CD14-positive monocyte (primary cell): ENCODE measurements around the gene CREB3L1. TPM values are rescaled to one million over a fixed set of nuclear protein-coding genes. Genes with fewer than 3 reads are reported as not detected.

Source experiments
- DNase-seq, 3 donors: peaks; one replicate each; pipeline ENCODE4 v3.0.0-alpha.2; 2011 to 2022
- H2AFZ ChIP-seq: 2 replicates; pipeline ENCODE4 v1.6.0; 2012; ENCODE audit warnings: mild to moderate bottlenecking, low read depth, low read length, inconsistent platforms; ENCODE audit not compliant: insufficient read depth, poor library complexity, severe bottlenecking
- H3K27ac ChIP-seq, 2 donors: 1 replicate in 1 of 2; 2 replicates in 1 of 2; pipeline ENCODE4 v1.5.1; 2012 to 2013; ENCODE audit warnings: low read length in 2 of 2, control low read depth in 1 of 2, inconsistent platforms in 1 of 2, low read depth in 1 of 2, mild to moderate bottlenecking in 1 of 2
- H3K27me3 ChIP-seq, 2 donors: one replicate each; pipeline versions ENCODE4 v1.6.0 to v1.6.1; 2011 to 2013; ENCODE audit warnings: low read length in 2 of 2; ENCODE audit not compliant: control insufficient read depth in 2 of 2, insufficient read depth in 2 of 2
- H3K36me3 ChIP-seq, 2 donors: replicated peaks in 1 of 2; 1 replicate in 1 of 2; 2 replicates in 1 of 2; pipeline versions ENCODE4 v1.5.1 to v1.6.1; 2012 to 2013; ENCODE audit warnings: low read length in 2 of 2, control low read depth in 1 of 2, inconsistent platforms in 1 of 2, mild to moderate bottlenecking in 1 of 2; ENCODE audit not compliant: insufficient read depth in 2 of 2, control insufficient read depth in 1 of 2
- H3K4me1 ChIP-seq, 2 donors: 1 replicate in 1 of 2; 2 replicates in 1 of 2; pipeline versions ENCODE4 v1.5.1 to v1.6.1; 2012 to 2013; ENCODE audit warnings: low read length in 2 of 2, control low read depth in 1 of 2, inconsistent platforms in 1 of 2, mild to moderate bottlenecking in 1 of 2, moderate library complexity in 1 of 2; ENCODE audit not compliant: insufficient read depth in 2 of 2, control insufficient read depth in 1 of 2
- H3K4me2 ChIP-seq: replicated peaks from 2 replicates; pipeline ENCODE3; 2012; ENCODE audit warnings: low read length, moderate library complexity, mild to moderate bottlenecking; ENCODE audit not compliant: poor library complexity, severe bottlenecking; ENCODE audit errors: extremely low read depth
- H3K4me3 ChIP-seq, 3 experiments: fragments of 200-600 bp in 1 of 3; sonication (generic) in 1 of 3; replicated peaks in 1 of 3; 1 replicate in 2 of 3; 2 replicates in 1 of 3; pipeline ENCODE4 v1.5.1; 2011 to 2013; ENCODE audit warnings: low read length in 3 of 3, mild to moderate bottlenecking in 3 of 3, control low read depth in 2 of 3, low read depth in 2 of 3, inconsistent platforms in 1 of 3, moderate library complexity in 1 of 3
- H3K79me2 ChIP-seq: 2 replicates; pipeline ENCODE4 v1.6.0; 2012; ENCODE audit warnings: mild to moderate bottlenecking, control low read depth, inconsistent platforms, low read length, moderate library complexity; ENCODE audit not compliant: insufficient read depth
- H3K9ac ChIP-seq: 2 replicates; pipeline ENCODE4 v1.6.0; 2017; ENCODE audit warnings: low read length, mild to moderate bottlenecking; ENCODE audit not compliant: insufficient read depth, poor library complexity, severe bottlenecking
- H3K9me3 ChIP-seq, 2 donors: replicated peaks in 1 of 2; 1 replicate in 1 of 2; 2 replicates in 1 of 2; pipeline versions ENCODE4 v1.5.1 to v1.6.1; 2012 to 2013; ENCODE audit warnings: low read length in 2 of 2, control low read depth in 1 of 2; ENCODE audit not compliant: control insufficient read depth in 1 of 2, insufficient read depth in 1 of 2
- H4K20me1 ChIP-seq: 2 replicates; pipeline ENCODE4 v1.6.0; 2012; ENCODE audit warnings: mild to moderate bottlenecking, low read length, control low read depth, moderate library complexity; ENCODE audit not compliant: insufficient read depth
- H3K27ac Mint-ChIP-seq, 7 donors: one replicate each; pipeline ENCODE4 v1.8.0; 2020; ENCODE audit warnings: mild to moderate bottlenecking in 7 of 7, mixed read lengths in 7 of 7, moderate library complexity in 6 of 7, inconsistent platforms in 2 of 7
- H3K27me3 Mint-ChIP-seq, 3 donors: one replicate each; pipeline ENCODE4 v1.8.0; 2021 to 2022; ENCODE audit warnings: low read depth in 3 of 3, mild to moderate bottlenecking in 3 of 3, mixed read lengths in 3 of 3, moderate library complexity in 3 of 3, inconsistent platforms in 1 of 3
- H3K36me3 Mint-ChIP-seq, 2 donors: one replicate each; pipeline ENCODE4 v1.8.0; 2020; ENCODE audit warnings: mixed read lengths in 2 of 2, inconsistent platforms in 1 of 2, mild to moderate bottlenecking in 1 of 2
- H3K4me1 Mint-ChIP-seq: one replicate; pipeline ENCODE4 v1.8.0; 2020; ENCODE audit warnings: mild to moderate bottlenecking, mixed read lengths
- H3K4me3 Mint-ChIP-seq, 2 donors: one replicate each; pipeline ENCODE4 v1.8.0; 2020; ENCODE audit warnings: mild to moderate bottlenecking in 2 of 2, mixed read lengths in 2 of 2, moderate library complexity in 1 of 2
- H3K9me3 Mint-ChIP-seq, 7 donors: one replicate each; pipeline ENCODE4 v1.8.0; 2020 to 2022; ENCODE audit warnings: mixed read lengths in 7 of 7, mild to moderate bottlenecking in 6 of 7, moderate library complexity in 6 of 7, inconsistent platforms in 2 of 7
- CTCF ChIP-seq: fragments of 200-600 bp; IDR thresholded peaks from one replicate; pipeline ENCODE4 v1.8.0; 2022; ENCODE audit warnings: antibody characterized with exemption, mild to moderate bottlenecking
- WGBS: methylation state at CpG from one replicate; pipeline ENCODE4 v1.1.5; 2013; ENCODE audit warnings: missing lambda C conversion rate; ENCODE audit not compliant: insufficient coverage; 5-methylcytosine and 5-hydroxymethylcytosine counted together
- intact Hi-C, 2 donors: fragments of 100-400 bp; cut with micrococcal nuclease; formaldehyde crosslinking; loops; one replicate each; pipeline versions ENCODE4 v1.15.0 to v1.15.1; 2023
- polyA plus RNA-seq, 3 donors: library from polyadenylated mRNA; depleted of rRNA in 1 of 3; unstranded in 2 of 3; stranded (reverse) in 1 of 3; fragments of 300-500 nt in 2 of 3; fragments of >200 nt in 1 of 3; fragmentation: Illumina TruSeq in 2 of 3; gene quantifications; 1 replicate in 2 of 3; 2 replicates in 1 of 3; pipeline ENCODE4 v1.2.3, GENCODE V29; 2012 to 2021

Gene CREB3L1
- polyA plus RNA-seq, 3 donors, result not detected

DNA sequence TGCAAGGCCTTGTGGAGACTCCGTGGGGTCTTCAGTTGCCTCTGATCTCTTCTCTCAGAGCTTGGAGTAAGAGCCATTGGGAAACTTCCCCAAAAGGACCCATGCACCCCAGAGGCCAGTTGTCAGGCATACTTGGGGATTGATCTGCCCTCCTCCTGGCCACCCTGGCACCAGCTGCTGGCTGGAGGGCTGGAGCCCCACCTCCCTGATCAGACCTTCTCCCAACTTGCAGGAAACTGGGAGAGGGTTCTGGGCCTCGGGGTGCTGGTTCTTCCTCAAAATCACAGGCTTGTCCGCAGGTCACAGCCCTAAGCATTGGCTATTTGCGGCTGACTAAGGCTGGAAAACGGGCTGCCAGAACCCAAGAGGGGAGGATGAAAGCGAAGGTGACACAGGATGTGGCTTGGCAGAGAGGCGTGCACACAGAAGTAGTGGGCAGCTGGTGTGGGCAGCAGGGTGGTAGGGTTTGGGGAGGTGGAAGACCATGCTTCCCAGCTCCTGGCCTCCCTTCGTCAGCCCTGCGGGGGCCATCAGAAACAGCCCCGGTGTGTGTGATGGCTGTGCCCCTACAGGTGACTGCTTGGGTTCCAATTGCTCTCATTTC, 68.5 kb downstream of the CREB3L1 start:
- H3K4me3 Mint-ChIP-seq, result peak overlapping the region; percentile 96 to 100
- peak overlapping the region; percentile 88 to 98 (median 92) for H3K4me3 ChIP-seq
- H3K27ac ChIP-seq, result peak overlapping the region; percentile 86 to 93
- intact Hi-C loops, result loop anchor here in 1 of 2 donors (10.0 kb wide), 1 partner anchor 221 kb away; the partner anchor contains the start of gene PHF21A
- H3K9me3 Mint-ChIP-seq, result peaks cover 0 to 4% (median 0%) of the 10 kb centered on the region in 7 donors
- peak in 2 of 3 donors; percentile 62 to 67 for DNase-seq
- peaks cover 0 to 3% (median 3%) of the 10 kb centered on the region in 3 donors for H3K27me3 Mint-ChIP-seq
- peaks cover 7 to 34% of the 10 kb centered on the region in 2 donors for H3K36me3 Mint-ChIP-seq
- WGBS, result 0% methylated on average over 5 of the region's 10 CpGs
- H2AFZ ChIP-seq, result peak overlapping the region; percentile 72
- H3K9ac ChIP-seq, result peak overlapping the region; percentile 86
- no peaks in the 10 kb centered on the region for H3K9me3 ChIP-seq
- peak overlapping the region; percentile 93 for H3K4me2 ChIP-seq
- TF ChIP-seq CTCF, result no peak
- no peaks in the 10 kb centered on the region for H3K27me3 ChIP-seq
- H3K36me3 ChIP-seq, result peaks cover 12 to 14% of the 10 kb centered on the region in 2 donors
- peaks cover 55% of the 10 kb centered on the region for H4K20me1 ChIP-seq
- H3K27ac Mint-ChIP-seq, result peak overlapping the region; percentile 95 to 99 (median 96)
- H3K4me1 ChIP-seq, result peaks cover 74 to 85% of the 10 kb centered on the region in 2 donors
- H3K79me2 ChIP-seq, result peaks cover 74% of the 10 kb centered on the region
- H3K4me1 Mint-ChIP-seq, result peaks cover 86% of the 10 kb centered on the region

GRCh38 chr11:46346886-46347636, 69.6 kb downstream of the CREB3L1 start, which contains the start of gene DGKZ:
TSS of gene DGKZ (plus strand) at chr11:46347463. CDS start at chr11:46347660, 197 bp downstream.
- H3K9me3 ChIP-seq, result no peaks in the 10 kb centered on the region
- peaks cover 85% of the 10 kb centered on the region for H3K79me2 ChIP-seq
- peak within 1 kb of the TSS; percentile 88 to 98 (median 92) for H3K4me3 ChIP-seq
- Mint-ChIP-seq H3K9me3 (peaks cover 0 to 4% (median 0%) of the 10 kb centered on the region in 7 donors), H3K4me3 (peak within 1 kb of the TSS; percentile 96 to 100), H3K27ac (peak within 1 kb of the TSS; percentile 95 to 99 (median 96)), H3K27me3 (peaks cover 0 to 1% (median 0%) of the 10 kb centered on the region in 3 donors), H3K36me3 (peaks cover 7 to 42% of the 10 kb centered on the region in 2 donors), H3K4me1 (peaks cover 86% of the 10 kb centered on the region)
- WGBS, result 2% methylated on average over 80 of the region's 80 CpGs
- no peaks in the 10 kb centered on the region for H3K27me3 ChIP-seq
- H2AFZ ChIP-seq, result no peak within 1 kb of the TSS
- peaks cover 65% of the 10 kb centered on the region for H4K20me1 ChIP-seq
- peak; percentile 70 to 86 (median 81) for DNase-seq
- TF ChIP-seq CTCF, result peak; percentile 81
- H3K4me1 ChIP-seq, result peaks cover 74 to 85% of the 10 kb centered on the region in 2 donors
- peak within 1 kb of the TSS; percentile 86 for H3K9ac ChIP-seq
- H3K36me3 ChIP-seq, result peaks cover 17 to 21% of the 10 kb centered on the region in 2 donors
- peak within 1 kb of the TSS; percentile 93 for H3K4me2 ChIP-seq
- intact Hi-C loops, result loop anchor here in 1 of 2 donors (10.0 kb wide), 1 partner anchor 222 kb away; the partner anchor contains the start of gene PHF21A
- peak within 1 kb of the TSS; percentile 86 to 93 for H3K27ac ChIP-seq
